ENCODE data around the gene TCF7L1. TPM values are rescaled to one million over a fixed set of nuclear protein-coding genes. Genes with fewer than 3 reads are reported as not detected.

The TCF7L1 gene
- total and polyA plus RNA-seq, 2 donors (not counting 3 experiments of a cell fraction or from before 2014, with no cell fraction given), result 9.6 to 17.4 TPM

GRCh38 chr2:85189606-85190270 is 56.5 kb downstream of the TCF7L1 start:
- no TSS peak for BruUV-seq (replicated peaks)
- POLR2A ChIA-PET, result no interaction called here
- DNase-seq (ENCODE audit: low read depth, low spot score), result no peak

More at GRCh38 chr2:85189606-85190270, 56.5 kb downstream of the TCF7L1 start:
- H3K9me1 ChIP-seq (replicated peaks; ENCODE audit: control insufficient read depth, extremely low read depth, insufficient read depth, low read length), result no peaks in the 10 kb centered on the region
- H3K79me2 ChIP-seq (ENCODE audit: control insufficient read depth, insufficient read depth, low read length), result no peaks in the 10 kb centered on the region
- no peaks in the 10 kb centered on the region for H3K36me3 ChIP-seq (ENCODE audit: control insufficient read depth in 2 of 2, extremely low read depth in 1 of 2, insufficient read depth in 2 of 2, low read length in 2 of 2)
- no peak overlapping the region for H3K9ac ChIP-seq (replicated peaks; ENCODE audit: extremely low read depth, insufficient read depth, low read length)
- CTCF ChIA-PET, result no interaction called here
- TF ChIP-seq EZH2 (IDR thresholded peaks at IDR 0.05; ENCODE audit: borderline replicate concordance, low read depth, low read length, severe bottlenecking) (no peak), MAX (IDR thresholded peaks at IDR 0.05; ENCODE audit: insufficient read depth, insufficient read length) (no peak), GATA2 (IDR thresholded peaks at IDR 0.05; ENCODE audit: insufficient read depth, insufficient read length, low read depth, low read length) (no peak), CTCF (IDR thresholded peaks at IDR 0.05; ENCODE audit: extremely low read depth in 1 of 2, insufficient read depth in 1 of 2, low read depth in 1 of 2, low read length in 2 of 2) (no peak), POLR2AphosphoS5 (IDR thresholded peaks at IDR 0.05; ENCODE audit: insufficient read depth, low read depth, low read length) (no peak), FOS (IDR thresholded peaks at IDR 0.05; ENCODE audit: borderline replicate concordance, insufficient read depth, low read length) (no peak), MYC (IDR thresholded peaks at IDR 0.05; ENCODE audit: low read depth, low read length) (no peak), JUN (IDR thresholded peaks at IDR 0.05; ENCODE audit: borderline replicate concordance, insufficient read depth, insufficient read length, low read depth) (no peak), POLR2A (IDR thresholded peaks at IDR 0.05; ENCODE audit: low read depth, low read length) (no peak)
- intact Hi-C loops (cut with micrococcal nuclease), result no loop called here
- FAIRE-seq, result no peak
- no peaks in the 10 kb centered on the region for H3K27me3 ChIP-seq (ENCODE audit: control insufficient read depth in 2 of 2, insufficient read depth in 2 of 2, low read length in 2 of 2)
- H3K9me3 ChIP-seq (replicated peaks; ENCODE audit: control insufficient read depth, insufficient read depth, low read length), result no peaks in the 10 kb centered on the region
- H2AFZ ChIP-seq (ENCODE audit: low read depth, low read length), result no peak overlapping the region
- no peak overlapping the region for H3K27ac ChIP-seq (ENCODE audit: insufficient read depth, low read depth, low read length)
- H3K4me3 ChIP-seq (replicated peaks in 1 of 3; ENCODE audit: insufficient read depth in 1 of 3, low read depth in 1 of 3, low read length in 3 of 3), result no peak overlapping the region
- dilution Hi-C loops (cut with MboI; ENCODE audit: extremely low pct_ligation_motif_present, low sequenced_read_pairs), result no loop called here
- H3K4me1 ChIP-seq (ENCODE audit: control insufficient read depth, extremely low read depth, insufficient read depth, low read length), result no peaks in the 10 kb centered on the region
- H3K4me2 ChIP-seq (ENCODE audit: insufficient read depth, low read length), result no peak overlapping the region
- no peaks in the 10 kb centered on the region for H4K20me1 ChIP-seq (replicated peaks; ENCODE audit: control insufficient read depth, extremely low read depth, insufficient read depth, low read length)

All from endothelial cell of umbilical vein (primary cell).